ENCODE results near the gene UQCR10. TPM values are rescaled to one million over a fixed set of nuclear protein-coding genes. Genes with fewer than 3 reads are reported as not detected.

Gene UQCR10
- total RNA-seq, 8 experiments from 2014 or later: 159 to 223 (median 194) TPM

- Histone ChIP-seq H3K4me1 (replicated peaks in 1 of 2) (no peaks in the 10 kb centered on the region), H3K4me3 (no peak overlapping the region), H3K27ac (no peak overlapping the region)
- peak in 1 of 8 experiments; percentile 5 for ATAC-seq (replicated peaks in 6 of 8)
- in situ Hi-C loops (cut with MboI; ENCODE audit: low pct_unique_long_range_greater_than_20kb in 2 of 9, low sequenced_read_pairs in 9 of 9, unreplicated experiment in 9 of 9): no loop called here
- 0 to 100% (median 80%) methylated on average over 1 of the region's 2 CpGs; no CpG with 5 or more reads in 6 of the 10 experiments for WGBS, 10 experiments
These were observed 31.6 kb downstream of the UQCR10 start for GRCh38 chr22:29798801-29799200.

GRCh38 chr22:29799217-29799680 lies 32.1 kb downstream of the UQCR10 start:
- ATAC-seq (replicated peaks in 6 of 8): peak in 3 of 8 experiments; percentile 37 to 99 (median 99)
- Histone ChIP-seq H3K27ac (no peak overlapping the region), H3K4me3 (no peak overlapping the region), H3K4me1 (replicated peaks in 1 of 2) (no peaks in the 10 kb centered on the region)
- 0 to 100% (median 76%) methylated on average over 3 to 5 of the region's 8 CpGs; no CpG with 5 or more reads in 4 of the 10 experiments for WGBS, 10 experiments
- in situ Hi-C loops (cut with MboI; ENCODE audit: low pct_unique_long_range_greater_than_20kb in 2 of 9, low sequenced_read_pairs in 9 of 9, unreplicated experiment in 9 of 9): no loop called here

DNA sequence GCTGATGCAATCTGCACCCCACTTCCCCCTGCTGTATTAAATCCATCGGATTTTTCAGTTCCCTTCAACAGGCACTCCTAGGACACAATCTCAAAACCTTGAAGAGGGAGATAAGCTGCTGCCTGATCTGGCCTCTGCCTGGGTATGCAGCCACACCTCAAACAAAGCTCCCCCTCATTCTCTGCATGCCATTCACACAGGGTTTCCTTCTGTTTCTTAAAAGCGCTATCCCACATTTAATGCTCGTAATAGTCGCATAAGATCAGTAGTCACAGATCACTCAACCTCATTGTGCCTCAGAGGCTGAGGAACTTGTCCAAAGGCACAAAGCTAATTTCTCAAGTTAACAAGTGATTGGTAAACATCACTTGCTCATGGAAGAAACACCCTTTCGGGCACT lies 34.0 kb downstream of the UQCR10 start:
- in situ Hi-C loops (cut with MboI; ENCODE audit: low pct_unique_long_range_greater_than_20kb in 2 of 9, low sequenced_read_pairs in 9 of 9, unreplicated experiment in 9 of 9): loop anchor here in 2 of 9 experiments (25.0 kb wide), 2 partner anchors 186 to 211 kb away; no protein-coding TSS in a partner anchor
- no peaks in the 10 kb centered on the region for H3K4me1 ChIP-seq (replicated peaks in 1 of 2)
- H3K27ac ChIP-seq: no peak overlapping the region
- no peak for ATAC-seq (replicated peaks in 6 of 8)
- 43 to 93% (median 80%) methylated on average over 1 to 5 of the region's 5 CpGs; no CpG with 5 or more reads in 5 of the 10 experiments for WGBS, 10 experiments
- H3K4me3 ChIP-seq: no peak overlapping the region

DNA sequence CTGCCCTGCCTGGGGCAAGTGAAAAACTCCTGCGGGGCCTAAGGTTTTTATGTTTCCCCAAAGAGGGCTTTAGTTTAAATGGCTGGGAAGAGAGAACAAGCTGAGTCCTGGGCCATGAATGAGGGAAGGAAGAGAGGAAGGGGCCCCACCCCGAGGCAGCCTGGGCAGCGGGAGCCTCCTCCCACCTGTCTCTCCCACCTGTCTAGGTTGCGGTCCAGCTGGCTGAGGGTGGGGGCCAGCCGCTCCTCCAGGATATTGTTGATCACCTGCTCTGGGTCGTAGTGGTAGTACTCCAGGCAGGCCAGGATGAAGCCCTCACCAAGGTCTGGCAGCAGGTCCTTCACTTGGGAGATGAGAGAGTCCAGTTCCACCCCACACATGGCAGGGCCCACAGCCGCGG lies 34.6 kb downstream of the UQCR10 start:
- no peak for ATAC-seq (replicated peaks in 6 of 8)
- no peaks in the 10 kb centered on the region for H3K4me1 ChIP-seq (replicated peaks in 1 of 2)
- no peak overlapping the region for H3K4me3 ChIP-seq
- in situ Hi-C loops (cut with MboI; ENCODE audit: low pct_unique_long_range_greater_than_20kb in 2 of 9, low sequenced_read_pairs in 9 of 9, unreplicated experiment in 9 of 9): loop anchor here in 2 of 9 experiments (25.0 kb wide), 2 partner anchors 186 to 211 kb away; no protein-coding TSS in a partner anchor
- H3K27ac ChIP-seq: no peak overlapping the region
- WGBS, 10 experiments: 20 to 100% (median 93%) methylated on average over 1 to 5 of the region's 8 CpGs; no CpG with 5 or more reads in 3 of the 10 experiments

DNA sequence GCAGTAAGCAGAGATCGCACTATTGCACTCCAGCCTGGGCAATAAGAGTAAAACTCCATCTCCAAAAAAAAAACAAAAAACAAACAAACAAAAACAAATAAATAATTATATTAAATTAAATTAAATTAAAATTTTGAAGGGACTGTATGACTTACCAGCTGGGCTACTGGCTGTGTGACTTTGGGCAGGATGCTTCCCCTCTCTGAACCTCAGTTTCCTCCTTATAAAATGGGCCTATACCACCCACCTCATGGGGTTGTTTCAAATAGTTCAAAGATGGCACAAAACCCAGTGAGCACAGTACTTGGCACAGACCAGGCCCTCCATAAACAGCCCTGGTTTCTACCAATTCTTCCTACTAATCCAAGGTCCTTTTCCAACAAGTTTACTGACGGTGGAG lies 36.0 kb downstream of the UQCR10 start:
- no peak overlapping the region for H3K4me3 ChIP-seq
- in situ Hi-C loops (cut with MboI; ENCODE audit: low pct_unique_long_range_greater_than_20kb in 2 of 9, low sequenced_read_pairs in 9 of 9, unreplicated experiment in 9 of 9): loop anchor here in 2 of 9 experiments (25.0 kb wide), 2 partner anchors 184 to 209 kb away; no protein-coding TSS in a partner anchor
- WGBS, 10 experiments: 71 to 100% (median 100%) methylated on average over 1 to 2 of the region's 2 CpGs
- H3K4me1 ChIP-seq (replicated peaks in 1 of 2): no peaks in the 10 kb centered on the region
- ATAC-seq (replicated peaks in 6 of 8): no peak
- no peak overlapping the region for H3K27ac ChIP-seq

GRCh38 chr22:29804985-29805384 lies 37.8 kb downstream of the UQCR10 start:
- Histone ChIP-seq H3K4me1 (replicated peaks in 1 of 2) (no peaks in the 10 kb centered on the region), H3K4me3 (no peak overlapping the region), H3K27ac (no peak overlapping the region)
- in situ Hi-C loops (cut with MboI; ENCODE audit: low pct_unique_long_range_greater_than_20kb in 2 of 9, low sequenced_read_pairs in 9 of 9, unreplicated experiment in 9 of 9): loop anchor here in 2 of 9 experiments (25.0 kb wide), 2 partner anchors 182 to 207 kb away; no protein-coding TSS in a partner anchor
- WGBS, 10 experiments: 83 to 100% (median 100%) methylated on average over 1 of the region's 2 CpGs; no CpG with 5 or more reads in 7 of the 10 experiments
- no peak for ATAC-seq (replicated peaks in 6 of 8)

DNA sequence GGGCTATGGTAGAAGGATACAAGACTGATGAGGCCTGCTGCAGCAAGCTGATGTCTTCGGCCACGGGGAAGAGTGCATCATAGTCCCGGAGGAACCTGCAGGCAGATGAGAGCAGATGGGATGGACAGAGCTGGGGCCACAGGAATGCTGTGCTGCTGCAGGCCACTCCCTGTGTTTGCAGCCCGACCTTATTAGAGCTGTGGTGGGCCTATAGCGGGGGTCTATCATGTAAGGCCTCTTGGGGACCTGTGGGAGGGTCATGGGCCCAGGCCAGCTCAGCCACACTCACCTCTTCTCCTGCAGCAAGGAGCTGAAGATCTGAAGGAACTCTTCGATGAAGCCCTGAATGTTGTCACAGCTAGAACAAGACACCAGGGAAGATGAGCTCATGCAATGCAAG lies 39.0 kb downstream of the UQCR10 start:
- ATAC-seq (replicated peaks in 6 of 8): no peak
- Histone ChIP-seq H3K4me1 (replicated peaks in 1 of 2) (no peaks in the 10 kb centered on the region), H3K27ac (no peak overlapping the region), H3K4me3 (no peak overlapping the region)
- WGBS, 10 experiments: 92 to 100% methylated on average over 1 to 4 of the region's 6 CpGs; no CpG with 5 or more reads in 8 of the 10 experiments
- in situ Hi-C loops (cut with MboI; ENCODE audit: low pct_unique_long_range_greater_than_20kb in 2 of 9, low sequenced_read_pairs in 9 of 9, unreplicated experiment in 9 of 9): loop anchor here in 2 of 9 experiments (25.0 kb wide), 2 partner anchors 181 to 206 kb away; no protein-coding TSS in a partner anchor

- in situ Hi-C loops (cut with MboI; ENCODE audit: low pct_unique_long_range_greater_than_20kb in 2 of 9, low sequenced_read_pairs in 9 of 9, unreplicated experiment in 9 of 9): loop anchor here in 2 of 9 experiments (25.0 kb wide), 2 partner anchors 177 to 202 kb away; no protein-coding TSS in a partner anchor
- Histone ChIP-seq H3K27ac (no peak overlapping the region), H3K4me1 (replicated peaks in 1 of 2) (no peaks in the 10 kb centered on the region), H3K4me3 (no peak overlapping the region)
- 60 to 100% (median 83%) methylated on average over 1 to 2 of the region's 2 CpGs; no CpG with 5 or more reads in 6 of the 10 experiments for WGBS, 10 experiments
- peak in 1 of 8 experiments; percentile 17 for ATAC-seq (replicated peaks in 6 of 8)
These were observed 43.0 kb downstream of the UQCR10 start for GRCh38 chr22:29810216-29810615.

DNA sequence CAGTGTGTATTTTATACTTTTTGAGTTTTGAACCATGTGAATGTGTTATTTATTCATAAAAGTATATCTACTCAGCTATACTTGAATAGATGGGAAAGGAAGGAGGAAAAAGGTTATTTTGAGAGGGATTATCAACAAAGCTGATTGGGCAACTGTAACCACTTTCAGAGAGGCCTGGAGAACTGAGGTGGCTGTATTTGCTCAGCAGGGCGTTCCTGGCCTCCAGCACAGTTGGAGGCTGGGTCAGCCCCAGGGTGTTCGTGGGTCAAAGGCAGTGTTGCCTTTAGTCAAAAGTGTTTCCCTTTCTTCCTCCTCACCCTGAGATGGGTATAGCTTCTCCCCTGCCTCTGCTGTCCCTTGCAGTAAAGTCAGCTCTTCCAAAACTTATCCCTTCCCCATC lies 44.2 kb downstream of the UQCR10 start:
- WGBS, 10 experiments: 0 to 100% (median 80%) methylated on average over 1 to 2 of the region's 2 CpGs; no CpG with 5 or more reads in 5 of the 10 experiments
- no peaks in the 10 kb centered on the region for H3K4me1 ChIP-seq (replicated peaks in 1 of 2)
- H3K4me3 ChIP-seq: no peak overlapping the region
- H3K27ac ChIP-seq: no peak overlapping the region
- peak in 3 of 8 experiments; percentile 44 to 63 (median 59) for ATAC-seq (replicated peaks in 6 of 8)
- in situ Hi-C loops (cut with MboI; ENCODE audit: low pct_unique_long_range_greater_than_20kb in 2 of 9, low sequenced_read_pairs in 9 of 9, unreplicated experiment in 9 of 9): loop anchor here in 2 of 9 experiments (25.0 kb wide), 2 partner anchors 176 to 201 kb away; no protein-coding TSS in a partner anchor

GRCh38 chr22:29813126-29813525 lies 46.0 kb downstream of the UQCR10 start:
- H3K4me1 ChIP-seq (replicated peaks in 1 of 2): no peaks in the 10 kb centered on the region
- H3K27ac ChIP-seq: no peak overlapping the region
- 66 to 100% (median 95%) methylated on average over 1 to 7 of the region's 8 CpGs; no CpG with 5 or more reads in 2 of the 10 experiments for WGBS, 10 experiments
- ATAC-seq (replicated peaks in 6 of 8): no peak
- no peak overlapping the region for H3K4me3 ChIP-seq
- in situ Hi-C loops (cut with MboI; ENCODE audit: low pct_unique_long_range_greater_than_20kb in 2 of 9, low sequenced_read_pairs in 9 of 9, unreplicated experiment in 9 of 9): loop anchor here in 2 of 9 experiments (25.0 kb wide), 2 partner anchors 174 to 199 kb away; no protein-coding TSS in a partner anchor

DNA sequence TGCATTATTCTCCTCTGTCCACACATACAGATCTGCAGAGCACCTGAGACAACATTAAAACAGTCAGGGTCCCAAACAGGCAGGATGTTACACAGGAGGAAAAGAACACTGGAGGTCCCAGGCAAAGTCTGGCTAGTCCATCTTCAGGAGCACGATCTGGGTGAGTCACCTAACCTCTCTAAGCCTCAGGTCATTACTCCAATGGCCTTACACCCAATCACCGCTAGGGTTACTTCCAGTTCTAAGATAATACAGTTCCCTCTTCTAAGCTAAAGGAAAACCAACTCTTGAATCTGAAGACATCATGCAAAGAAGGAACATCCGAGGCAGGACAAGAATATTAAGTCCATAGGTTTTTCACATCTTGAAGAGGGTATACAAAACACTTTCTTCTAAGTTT lies 46.4 kb downstream of the UQCR10 start:
- Histone ChIP-seq H3K4me3 (no peak overlapping the region), H3K4me1 (replicated peaks in 1 of 2) (no peaks in the 10 kb centered on the region), H3K27ac (no peak overlapping the region)
- no peak for ATAC-seq (replicated peaks in 6 of 8)
- WGBS, 10 experiments: 60 to 97% (median 82%) methylated on average over 1 to 3 of the region's 3 CpGs; no CpG with 5 or more reads in 4 of the 10 experiments
- in situ Hi-C loops (cut with MboI; ENCODE audit: low pct_unique_long_range_greater_than_20kb in 2 of 9, low sequenced_read_pairs in 9 of 9, unreplicated experiment in 9 of 9): loop anchor here in 2 of 9 experiments (25.0 kb wide), 2 partner anchors 174 to 199 kb away; no protein-coding TSS in a partner anchor

DNA sequence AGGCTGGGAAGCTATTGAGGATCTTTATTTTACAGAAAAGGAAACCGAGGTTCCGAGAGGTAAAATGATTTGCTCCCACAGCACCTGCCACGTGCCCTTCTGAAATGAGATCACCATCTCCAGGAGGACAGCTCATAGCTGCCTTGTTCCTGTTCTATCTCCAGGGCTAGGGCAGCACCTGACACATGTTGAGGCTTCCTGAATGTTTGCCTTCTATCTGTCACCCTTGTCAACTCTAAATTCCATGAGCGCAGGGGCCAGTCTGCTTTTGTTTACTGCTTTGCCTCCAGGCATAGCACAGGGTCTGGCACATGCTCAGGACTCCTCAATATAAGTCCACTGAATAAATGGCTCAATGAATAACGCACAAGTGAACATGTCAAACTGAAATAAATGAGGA lies 46.8 kb downstream of the UQCR10 start:
- 60 to 100% (median 82%) methylated on average over 1 to 5 of the region's 5 CpGs; no CpG with 5 or more reads in 1 of the 10 experiments for whole genome bisulfite sequencing, 10 experiments
- Histone ChIP-seq H3K27ac (no peak overlapping the region), H3K4me1 (replicated peaks in 1 of 2) (no peaks in the 10 kb centered on the region), H3K4me3 (no peak overlapping the region)
- ATAC-seq (replicated peaks in 6 of 8): no peak
- in situ Hi-C loops (cut with MboI; ENCODE audit: low pct_unique_long_range_greater_than_20kb in 2 of 9, low sequenced_read_pairs in 9 of 9, unreplicated experiment in 9 of 9): loop anchor here in 2 of 9 experiments (25.0 kb wide), 2 partner anchors 173 to 198 kb away; no protein-coding TSS in a partner anchor

- 60 to 100% (median 91%) methylated on average over 1 to 4 of the region's 4 CpGs; no CpG with 5 or more reads in 1 of the 10 experiments for WGBS, 10 experiments
- H3K27ac ChIP-seq: no peak overlapping the region
- in situ Hi-C loops (cut with MboI; ENCODE audit: low pct_unique_long_range_greater_than_20kb in 2 of 9, low sequenced_read_pairs in 9 of 9, unreplicated experiment in 9 of 9): loop anchor here in 2 of 9 experiments (25.0 kb wide), 2 partner anchors 172 to 197 kb away; no protein-coding TSS in a partner anchor
- H3K4me1 ChIP-seq (replicated peaks in 1 of 2): no peaks in the 10 kb centered on the region
- H3K4me3 ChIP-seq: no peak overlapping the region
- ATAC-seq (replicated peaks in 6 of 8): no peak
These were observed 48.4 kb downstream of the UQCR10 start for GRCh38 chr22:29815580-29815979.
